BLaER1 treated with 17β-estradiol and CSF1 and Interleukin-3, amounts not matched to agents 10 nM and 100 nM (cell line): ENCODE data around the gene DPF3.
A peak's percentile ranks its signal among the peaks of the same experiment; 100 is the strongest.

Source experiments
- H3K27ac ChIP-seq, 11 experiments: shearing (Covaris generic); formaldehyde crosslinking; 2 replicates each; pipeline ENCODE4 v1.8.1; 2022
- H3K27me3 ChIP-seq, 11 experiments: shearing (Covaris generic); formaldehyde crosslinking; 2 replicates each; pipeline ENCODE4 v1.8.1; 2022
- H3K36me3 ChIP-seq, 11 experiments: shearing (Covaris generic); formaldehyde crosslinking; 2 replicates each; pipeline ENCODE4 v1.8.1; 2022
- H3K4me1 ChIP-seq, 10 experiments: shearing (Covaris generic); formaldehyde crosslinking; 2 replicates each; pipeline ENCODE4 v1.8.1; 2022
- H3K4me2 ChIP-seq, 11 experiments: shearing (Covaris generic); formaldehyde crosslinking; 2 replicates each; pipeline ENCODE4 v1.8.1; 2022
- H3K4me3 ChIP-seq, 10 experiments: shearing (Covaris generic); formaldehyde crosslinking; 2 replicates each; pipeline ENCODE4 v1.8.1; 2022
- H3K9ac ChIP-seq, 11 experiments: shearing (Covaris generic); formaldehyde crosslinking; 2 replicates each; pipeline ENCODE4 v1.8.1; 2022
- H3K9me3 ChIP-seq, 11 experiments: shearing (Covaris generic); formaldehyde crosslinking; replicated peaks in 1 of 11; 2 replicates each; pipeline ENCODE4 v1.8.1; 2022
- H4K20me1 ChIP-seq, 11 experiments: shearing (Covaris generic); formaldehyde crosslinking; 2 replicates each; pipeline ENCODE4 v1.8.1; 2022
- Cebpa-rat ChIP-seq, 11 experiments: shearing (Covaris generic); IDR thresholded peaks; 2 replicates each; pipeline ENCODE4 v1.8.1; 2022

Gene DPF3

DNA sequence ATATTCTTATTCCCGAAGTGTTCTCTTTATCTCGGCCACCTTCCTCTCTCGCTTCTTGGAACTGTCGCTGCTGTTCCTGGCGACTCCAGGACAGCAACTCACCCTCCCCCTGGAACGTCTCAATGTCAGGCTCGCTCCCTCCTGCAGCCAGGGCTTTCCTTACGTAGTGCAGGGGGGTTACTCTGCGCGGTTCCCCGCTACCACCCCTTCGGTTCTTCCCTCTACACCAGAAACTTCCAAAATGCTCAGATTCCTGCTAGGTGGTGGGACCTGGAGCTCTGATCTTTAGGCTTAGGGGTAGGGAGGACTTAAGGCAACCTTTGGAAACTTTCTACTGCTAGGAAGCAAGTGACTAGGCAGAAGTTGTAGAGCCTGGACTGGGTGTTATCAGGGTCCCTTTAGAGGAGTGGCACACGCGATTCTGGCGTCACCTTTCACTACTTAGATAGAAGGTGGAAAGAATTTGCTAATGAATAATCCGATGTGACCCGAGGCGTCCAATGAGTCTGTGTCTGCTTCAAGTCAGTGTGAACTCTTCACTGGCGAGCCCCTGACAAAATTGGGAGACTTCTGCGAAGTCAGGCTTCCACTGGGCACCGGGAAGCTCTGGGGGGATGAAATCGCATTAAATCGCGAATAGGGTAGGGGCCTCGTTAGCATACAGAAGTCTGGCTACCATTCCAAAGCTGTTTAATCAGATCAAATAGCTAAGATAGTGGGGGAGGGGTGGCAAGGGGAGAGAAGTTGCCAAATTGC lies 900 bp upstream of the DPF3 start:
- peaks cover 20 to 32% (median 23%) of the 10 kb centered on the region in 10 experiments for H3K4me1 ChIP-seq
- no peak overlapping the region for H3K9ac ChIP-seq
- H3K4me3 ChIP-seq = peak overlapping the region; percentile 62 to 84 (median 68); a peak in 16 of 20 replicates
- no peak overlapping the region for H3K27ac ChIP-seq
- H3K9me3 ChIP-seq = no peaks in the 10 kb centered on the region
- peaks cover 66 to 78% (median 77%) of the 10 kb centered on the region in 11 experiments for H3K27me3 ChIP-seq
- H3K4me2 ChIP-seq = peak overlapping the region; percentile 89 to 99 (median 96)
- TF ChIP-seq Cebpa-rat (IDR thresholded peaks at IDR 0.05) = no peak
- no peaks in the 10 kb centered on the region for H3K36me3 ChIP-seq
- H4K20me1 ChIP-seq = peaks cover 0 to 35% (median 24%) of the 10 kb centered on the region in 11 experiments; a peak in 15 of 22 replicates

DNA sequence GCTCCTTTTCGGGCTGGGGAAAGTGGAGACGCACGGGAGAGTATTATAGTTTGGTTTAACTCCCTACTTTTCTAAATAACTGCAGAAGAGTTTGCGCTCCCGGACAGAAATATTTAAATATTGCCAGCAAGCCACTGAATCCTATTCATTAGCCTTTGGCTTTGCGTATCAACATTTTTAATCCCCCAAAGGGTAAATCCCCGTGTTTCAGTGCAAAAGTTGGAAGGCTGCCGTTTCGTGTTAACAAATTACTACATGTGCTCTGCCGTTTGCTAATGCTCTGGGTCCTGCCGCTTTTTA lies 372 bp upstream of the DPF3 start:
- Histone ChIP-seq H3K4me1 (peaks cover 21 to 32% (median 23%) of the 10 kb centered on the region in 10 experiments), H3K9me3 (no peaks in the 10 kb centered on the region), H3K4me3 (peak overlapping the region; percentile 62 to 84 (median 68); a peak in 18 of 20 replicates), H3K36me3 (no peaks in the 10 kb centered on the region), H3K4me2 (peak overlapping the region; percentile 89 to 99 (median 96)), H4K20me1 (peaks cover 0 to 35% (median 24%) of the 10 kb centered on the region in 11 experiments; a peak in 15 of 22 replicates), H3K9ac (peak overlapping the region in 1 of 11 experiments; percentile 50; a peak in 1 of 22 replicates), H3K27me3 (peaks cover 71 to 83% (median 82%) of the 10 kb centered on the region in 11 experiments), H3K27ac (no peak overlapping the region)
- TF ChIP-seq Cebpa-rat (IDR thresholded peaks at IDR 0.05) = no peak

GRCh38 chr14:72892879-72893635 lies 844 bp downstream of the DPF3 start:
- no peaks in the 10 kb centered on the region for H3K9me3 ChIP-seq
- peak overlapping the region; percentile 89 to 99 (median 96) for H3K4me2 ChIP-seq
- peak overlapping the region; percentile 62 to 84 (median 68) for H3K4me3 ChIP-seq
- no peaks in the 10 kb centered on the region for H3K36me3 ChIP-seq
- H3K27me3 ChIP-seq = peaks cover 83 to 95% (median 92%) of the 10 kb centered on the region in 11 experiments
- peaks cover 0 to 35% (median 24%) of the 10 kb centered on the region in 11 experiments; a peak in 15 of 22 replicates for H4K20me1 ChIP-seq
- peaks cover 23 to 36% (median 33%) of the 10 kb centered on the region in 10 experiments for H3K4me1 ChIP-seq
- H3K9ac ChIP-seq = peak overlapping the region in 9 of 11 experiments; percentile 21 to 61 (median 50); a peak in 17 of 22 replicates
- no peak for TF ChIP-seq Cebpa-rat (IDR thresholded peaks at IDR 0.05)
- H3K27ac ChIP-seq = no peak overlapping the region

- Histone ChIP-seq H3K4me1 (peaks cover 22 to 40% (median 35%) of the 10 kb centered on the region in 10 experiments), H4K20me1 (peaks cover 0 to 35% (median 24%) of the 10 kb centered on the region in 11 experiments; a peak in 15 of 22 replicates), H3K4me3 (peak overlapping the region; percentile 62 to 84 (median 68)), H3K27ac (no peak overlapping the region), H3K9me3 (no peaks in the 10 kb centered on the region), H3K27me3 (peaks cover 84 to 99% (median 94%) of the 10 kb centered on the region in 11 experiments), H3K36me3 (no peaks in the 10 kb centered on the region), H3K9ac (peak overlapping the region in 2 of 11 experiments; percentile 18 to 48; a peak in 3 of 22 replicates), H3K4me2 (peak overlapping the region; percentile 89 to 99 (median 96))
- TF ChIP-seq Cebpa-rat (IDR thresholded peaks at IDR 0.05) = no peak
These were observed 1.6 kb downstream of the DPF3 start for GRCh38 chr14:72892103-72892878.

- Histone ChIP-seq H3K36me3 (no peaks in the 10 kb centered on the region), H3K4me1 (peaks cover 22 to 40% (median 35%) of the 10 kb centered on the region in 10 experiments), H4K20me1 (peaks cover 0 to 35% (median 24%) of the 10 kb centered on the region in 11 experiments; a peak in 15 of 22 replicates), H3K9me3 (no peaks in the 10 kb centered on the region), H3K27ac (no peak overlapping the region), H3K4me3 (peak overlapping the region in 7 of 10 experiments; percentile 64 to 84 (median 72); a peak in 11 of 20 replicates), H3K27me3 (peaks cover 84 to 96% (median 87%) of the 10 kb centered on the region in 11 experiments), H3K4me2 (peak overlapping the region; percentile 89 to 99 (median 96)), H3K9ac (no peak overlapping the region)
- no peak for TF ChIP-seq Cebpa-rat (IDR thresholded peaks at IDR 0.05)
These were observed 2.2 kb downstream of the DPF3 start for GRCh38 chr14:72891666-72892102.

DNA sequence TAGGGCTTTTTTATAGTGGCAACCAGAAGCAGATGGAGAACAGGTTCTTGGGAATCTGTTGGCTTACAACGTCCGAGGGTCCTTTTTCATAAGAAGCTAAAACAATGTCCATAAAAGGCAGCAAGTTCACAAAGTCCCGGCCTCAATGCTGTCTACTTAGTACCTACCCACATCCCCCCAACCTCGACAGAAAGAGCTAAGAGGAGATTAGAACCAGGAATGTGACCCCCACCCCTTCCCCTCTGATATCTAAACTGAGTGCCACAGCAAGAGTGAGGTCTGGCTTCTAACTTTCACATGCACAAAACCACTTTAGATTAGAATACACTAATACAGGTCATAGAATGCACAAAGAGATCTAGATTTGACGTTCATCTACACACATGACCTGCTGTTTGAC lies 4.5 kb downstream of the DPF3 start:
- peaks cover 0 to 26% (median 17%) of the 10 kb centered on the region in 11 experiments; a peak in 15 of 22 replicates for H4K20me1 ChIP-seq

DNA sequence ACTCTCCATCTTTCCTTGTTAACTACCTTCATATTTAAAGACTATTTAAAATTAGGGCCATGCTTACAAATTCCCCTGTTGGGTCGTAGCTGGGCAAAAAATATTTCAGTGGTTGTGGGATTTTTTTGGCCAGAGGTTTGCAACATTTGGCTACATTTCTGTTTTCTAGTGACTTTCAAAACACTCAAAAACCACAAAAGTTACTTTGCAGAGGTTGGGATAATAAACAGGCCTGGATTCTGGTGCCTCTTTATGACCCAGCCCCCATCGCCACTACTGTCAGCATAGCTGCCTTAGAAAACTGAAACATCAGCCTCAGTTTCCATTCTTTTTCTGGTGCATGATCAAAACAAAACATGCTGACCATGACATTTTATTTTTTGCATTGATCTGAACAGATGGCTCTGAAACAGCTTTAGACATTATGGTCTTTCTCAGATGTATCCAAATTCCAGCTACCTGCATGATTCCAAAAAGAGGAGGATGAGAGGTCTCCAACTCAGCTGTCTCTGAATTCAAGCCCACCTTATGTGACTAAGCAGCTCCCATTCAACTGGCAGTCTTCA lies 5.2 kb downstream of the DPF3 start:
- Histone ChIP-seq H3K36me3 (no peaks in the 10 kb centered on the region), H3K4me1 (peaks cover 13 to 39% (median 28%) of the 10 kb centered on the region in 10 experiments), H3K27me3 (peaks cover 54 to 67% (median 58%) of the 10 kb centered on the region in 11 experiments), H3K27ac (no peak overlapping the region), H4K20me1 (peaks cover 0 to 25% (median 15%) of the 10 kb centered on the region in 11 experiments; a peak in 15 of 22 replicates), H3K4me3 (no peak overlapping the region), H3K9ac (no peak overlapping the region), H3K9me3 (no peaks in the 10 kb centered on the region), H3K4me2 (peak overlapping the region; percentile 11 to 51 (median 28); a peak in 18 of 22 replicates)
- no peak for TF ChIP-seq Cebpa-rat (IDR thresholded peaks at IDR 0.05)

More for the DNA sequence above, 4.5 kb downstream of the DPF3 start:
- Histone ChIP-seq H3K36me3 (no peaks in the 10 kb centered on the region), H3K9me3 (no peaks in the 10 kb centered on the region), H3K27ac (no peak overlapping the region), H3K4me1 (peaks cover 14 to 42% (median 31%) of the 10 kb centered on the region in 10 experiments), H3K4me2 (peak overlapping the region in 4 of 11 experiments; percentile 20 to 51 (median 42); a peak in 2 of 22 replicates), H3K27me3 (peaks cover 60 to 73% (median 64%) of the 10 kb centered on the region in 11 experiments), H3K4me3 (no peak overlapping the region), H3K9ac (no peak overlapping the region)
- TF ChIP-seq Cebpa-rat (IDR thresholded peaks at IDR 0.05) = no peak

- no peaks in the 10 kb centered on the region for H3K9me3 ChIP-seq
- no peak overlapping the region for H3K27ac ChIP-seq
- no peak overlapping the region for H3K9ac ChIP-seq
- peak overlapping the region in 10 of 11 experiments; percentile 11 to 51 (median 31); a peak in 19 of 22 replicates for H3K4me2 ChIP-seq
- H3K36me3 ChIP-seq = no peaks in the 10 kb centered on the region
- peaks cover 49 to 62% (median 53%) of the 10 kb centered on the region in 11 experiments for H3K27me3 ChIP-seq
- peaks cover 13 to 39% (median 27%) of the 10 kb centered on the region in 10 experiments for H3K4me1 ChIP-seq
- no peak overlapping the region for H3K4me3 ChIP-seq
- TF ChIP-seq Cebpa-rat (IDR thresholded peaks at IDR 0.05) = no peak
- H4K20me1 ChIP-seq = peaks cover 0 to 23% (median 14%) of the 10 kb centered on the region in 11 experiments; a peak in 15 of 22 replicates
These were observed 5.7 kb downstream of the DPF3 start for GRCh38 chr14:72888192-72888591.
